AML-193 (cell line): Measurements from ENCODE around the gene ETFDH.

ENCODE experiments used
- DNase-seq, 2 experiments: peaks; one replicate each; lab custom pipeline; 2025; lab: John Stamatoyannopoulos, UW

Gene ETFDH

GRCh38 chr4:158671915-158672806 is at the start of gene ETFDH:
Gene ETFDH (plus strand): TSS chr4:158672296. CDS start chr4:158672457, 161 bp downstream.
- peak; percentile 100 for DNase-seq

- peak; percentile 44 to 64 for DNase-seq
Observed at GRCh38 chr4:158624889-158625478, 47.1 kb upstream of the ETFDH start.

- no peak for DNase-seq
Observed at GRCh38 chr4:158625544-158625943, 46.6 kb upstream of the ETFDH start.

GRCh38 chr4:158630893-158631292 is 41.2 kb upstream of the ETFDH start:
- no peak for DNase-seq

GRCh38 chr4:158636619-158637018 is 35.5 kb upstream of the ETFDH start:
- DNase-seq: no peak

GRCh38 chr4:158644356-158644755 is 27.7 kb upstream of the ETFDH start:
- DNase-seq: no peak

GRCh38 chr4:158644760-158645159 is 27.3 kb upstream of the ETFDH start:
- DNase-seq: no peak

- no peak for DNase-seq
Observed at GRCh38 chr4:158649111-158649680, 22.9 kb upstream of the ETFDH start.

- DNase-seq: no peak
Observed at GRCh38 chr4:158652920-158653319, 19.2 kb upstream of the ETFDH start.

- no peak for DNase-seq
Observed at GRCh38 chr4:158656439-158656838, 15.7 kb upstream of the ETFDH start.

- DNase-seq: no peak
Observed at GRCh38 chr4:158657291-158657690, 14.8 kb upstream of the ETFDH start.

GRCh38 chr4:158663255-158663654 is 8.8 kb upstream of the ETFDH start:
- DNase-seq: peak; percentile 22 to 31

GRCh38 chr4:158663707-158664625 is 8.1 kb upstream of the ETFDH start:
- peak; percentile 55 to 56 for DNase-seq

- no peak for DNase-seq
Observed at GRCh38 chr4:158664806-158665205, 7.3 kb upstream of the ETFDH start.

- DNase-seq: no peak
Observed at GRCh38 chr4:158666892-158667291, 5.2 kb upstream of the ETFDH start.

- peak; percentile 67 to 72 for DNase-seq
Observed at GRCh38 chr4:158667651-158668198, 4.4 kb upstream of the ETFDH start.

- DNase-seq: no peak
Observed at GRCh38 chr4:158669310-158669709, 2.8 kb upstream of the ETFDH start.

GRCh38 chr4:158670975-158671664 is 976 bp upstream of the ETFDH start:
- peak; percentile 37 to 57 for DNase-seq

GRCh38 chr4:158671665-158671914 is 506 bp upstream of the ETFDH start, which contains the start of gene C4orf46:
Gene C4orf46 (minus strand): TSS chr4:158671887. CDS start chr4:158671801, 86 bp downstream.
- no peak for DNase-seq

- DNase-seq: no peak
Observed at GRCh38 chr4:158673633-158674032, 1.5 kb downstream of the ETFDH start.

GRCh38 chr4:158676076-158676475 is 4.0 kb downstream of the ETFDH start:
- no peak for DNase-seq
